GM21367 (cell line): Measurements from ENCODE around the gene PLPPR2.
"Not testable (repeated sequence)": the region's sequence is repeated elsewhere in the genome, so short reads cannot be mapped to it uniquely, and the experiment has no call there.

Experiments used
- ATAC-seq: cut with Tn5 transposase; IDR thresholded peaks from one replicate; pipeline ENCODE4 v1.9.1; 2021; ENCODE audit not compliant: unreplicated experiment

Gene PLPPR2

GRCh38 chr19:11370744-11371143 lies 15.5 kb downstream of the PLPPR2 start:
- ATAC-seq = no peak

GRCh38 chr19:11373166-11373884 lies 18.1 kb downstream of the PLPPR2 start:
- ATAC-seq = no peak

DNA sequence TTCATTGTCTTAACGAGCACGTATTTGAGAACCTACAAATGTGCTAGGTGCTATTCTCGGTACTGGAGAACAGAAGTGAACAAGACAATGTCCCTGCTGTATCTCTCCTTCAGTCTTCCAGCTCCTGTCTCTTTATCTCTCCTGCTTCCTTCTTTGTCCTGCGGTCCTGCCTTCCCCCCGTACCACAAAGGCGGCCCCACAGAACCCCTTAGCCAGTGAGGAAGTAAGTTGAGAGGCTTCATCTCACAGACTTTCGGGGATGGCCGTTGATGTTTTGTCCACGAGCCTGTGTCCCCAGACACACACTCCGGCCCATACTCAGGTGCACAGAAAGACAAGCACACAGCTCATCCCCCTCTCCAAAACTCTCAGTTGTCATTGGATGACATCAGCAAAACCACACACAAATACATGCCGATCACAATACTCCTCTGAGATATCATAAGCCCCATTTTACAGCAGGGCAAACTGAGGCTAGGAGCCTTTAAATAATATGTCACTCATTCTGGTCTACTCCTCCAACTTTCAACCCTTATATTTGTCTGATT lies 18.7 kb downstream of the PLPPR2 start:
- no peak for ATAC-seq

DNA sequence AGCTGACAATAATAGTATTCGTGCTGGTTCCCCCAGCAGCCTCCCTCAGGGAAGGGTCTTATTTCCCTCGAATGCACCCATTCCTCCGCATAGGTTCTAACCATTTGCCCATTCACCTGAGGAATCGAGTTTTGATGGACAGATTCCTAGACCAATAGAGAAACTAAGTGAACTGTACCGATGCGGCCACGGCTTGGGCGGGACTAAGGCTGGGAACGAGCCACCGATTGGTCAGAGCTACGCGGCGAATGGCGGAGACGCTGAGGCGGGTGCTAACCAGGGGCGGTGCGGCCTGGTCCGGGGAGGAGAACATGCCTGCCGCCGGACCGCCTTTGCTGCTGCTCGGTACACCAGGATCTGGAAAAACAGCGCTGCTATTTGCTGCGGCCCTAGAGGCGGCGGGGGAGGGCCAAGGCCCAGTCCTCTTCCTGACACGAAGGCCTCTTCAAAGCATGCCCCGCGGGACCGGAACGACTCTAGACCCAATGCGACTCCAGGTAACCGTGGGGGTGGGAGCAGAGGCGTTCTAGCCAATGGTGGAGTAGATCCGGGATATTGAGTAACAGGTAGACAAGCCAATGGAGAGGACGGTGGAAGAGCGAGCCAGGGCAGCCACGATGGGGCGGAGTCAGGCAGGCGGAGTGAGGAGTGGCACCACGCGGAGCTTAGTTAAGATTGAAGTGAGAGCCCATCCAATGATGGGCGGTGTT lies 19.4 kb downstream of the PLPPR2 start, which contains the start of gene SWSAP1:
Gene SWSAP1, plus strand, starts transcription at position 234 of the 710 bp plus-strand sequence. Its CDS starts 15 bp downstream, at position 249.
- ATAC-seq = peak; percentile 78

DNA sequence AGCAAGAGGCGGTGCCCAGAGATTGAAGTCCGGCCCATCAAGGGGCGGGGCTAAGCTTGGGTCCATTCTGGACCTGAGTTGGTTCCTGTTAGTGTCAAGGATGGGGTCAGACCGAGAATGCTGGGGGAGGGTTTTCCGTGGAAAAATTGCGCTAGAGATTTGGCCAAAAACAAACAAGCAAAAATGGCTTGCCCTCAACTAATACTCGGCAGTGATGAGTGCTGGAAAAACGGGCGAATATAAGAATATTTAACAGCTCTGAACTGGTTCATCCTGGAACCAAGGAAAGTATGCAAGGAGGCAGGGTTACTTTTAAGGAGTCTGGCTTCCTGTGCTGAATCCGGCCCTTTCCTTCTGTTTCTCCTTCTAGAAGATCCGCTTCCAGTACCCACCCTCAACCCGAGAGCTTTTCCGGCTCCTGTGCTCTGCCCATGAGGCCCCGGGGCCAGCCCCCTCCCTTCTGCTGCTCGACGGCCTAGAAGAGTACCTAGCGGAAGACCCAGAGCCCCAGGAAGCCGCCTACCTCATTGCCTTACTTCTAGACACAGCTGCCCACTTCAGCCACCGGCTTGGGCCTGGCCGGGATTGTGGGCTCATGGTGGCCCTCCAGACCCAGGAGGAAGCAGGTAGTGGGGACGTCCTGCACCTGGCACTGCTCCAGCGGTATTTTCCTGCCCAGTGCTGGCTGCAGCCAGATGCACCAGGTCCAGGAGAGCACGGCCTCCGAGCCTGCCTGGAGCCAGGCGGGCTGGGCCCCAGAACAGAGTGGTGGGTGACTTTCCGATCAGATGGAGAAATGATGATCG lies 20.1 kb downstream of the PLPPR2 start:
- no peak for ATAC-seq

DNA sequence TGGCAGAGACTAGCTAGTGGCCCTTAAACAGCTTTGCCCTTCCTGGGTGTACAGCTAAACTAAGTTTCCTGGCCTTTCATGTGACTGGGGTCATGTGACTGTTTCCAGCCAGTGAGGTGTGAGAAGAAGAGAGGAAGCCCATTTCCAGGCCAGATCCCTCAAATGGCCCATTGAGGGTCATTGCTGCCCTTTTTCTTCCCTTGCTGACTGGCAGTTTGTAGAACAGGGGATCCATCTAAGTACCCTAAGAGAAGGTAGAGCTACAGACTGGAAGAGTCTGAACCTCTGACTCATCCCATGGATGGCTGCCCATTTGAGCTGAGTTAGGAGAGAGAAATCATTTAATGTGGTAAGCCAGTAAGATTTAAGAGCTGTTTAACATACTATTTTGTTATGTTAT lies 22.0 kb downstream of the PLPPR2 start:
- ATAC-seq = no peak

DNA sequence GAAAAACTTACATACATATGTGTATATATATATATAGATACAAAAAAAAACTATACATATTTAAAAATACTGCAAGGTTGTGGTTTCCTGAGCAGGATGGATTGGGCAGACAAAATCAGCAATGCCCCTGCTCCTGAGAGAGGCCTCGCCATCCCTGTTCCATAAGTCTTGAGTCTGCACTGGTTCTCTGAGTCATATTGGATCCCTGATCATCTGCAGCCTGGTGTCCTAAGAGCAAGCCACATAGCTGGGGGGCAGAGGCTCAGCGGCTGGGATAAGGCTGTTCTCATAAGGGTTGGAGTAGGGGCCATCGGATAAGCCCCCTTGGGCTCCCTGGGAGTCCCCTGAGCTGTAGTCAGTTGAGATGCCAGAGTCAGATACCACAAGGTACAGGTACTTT lies 22.5 kb downstream of the PLPPR2 start:
- ATAC-seq = no peak

DNA sequence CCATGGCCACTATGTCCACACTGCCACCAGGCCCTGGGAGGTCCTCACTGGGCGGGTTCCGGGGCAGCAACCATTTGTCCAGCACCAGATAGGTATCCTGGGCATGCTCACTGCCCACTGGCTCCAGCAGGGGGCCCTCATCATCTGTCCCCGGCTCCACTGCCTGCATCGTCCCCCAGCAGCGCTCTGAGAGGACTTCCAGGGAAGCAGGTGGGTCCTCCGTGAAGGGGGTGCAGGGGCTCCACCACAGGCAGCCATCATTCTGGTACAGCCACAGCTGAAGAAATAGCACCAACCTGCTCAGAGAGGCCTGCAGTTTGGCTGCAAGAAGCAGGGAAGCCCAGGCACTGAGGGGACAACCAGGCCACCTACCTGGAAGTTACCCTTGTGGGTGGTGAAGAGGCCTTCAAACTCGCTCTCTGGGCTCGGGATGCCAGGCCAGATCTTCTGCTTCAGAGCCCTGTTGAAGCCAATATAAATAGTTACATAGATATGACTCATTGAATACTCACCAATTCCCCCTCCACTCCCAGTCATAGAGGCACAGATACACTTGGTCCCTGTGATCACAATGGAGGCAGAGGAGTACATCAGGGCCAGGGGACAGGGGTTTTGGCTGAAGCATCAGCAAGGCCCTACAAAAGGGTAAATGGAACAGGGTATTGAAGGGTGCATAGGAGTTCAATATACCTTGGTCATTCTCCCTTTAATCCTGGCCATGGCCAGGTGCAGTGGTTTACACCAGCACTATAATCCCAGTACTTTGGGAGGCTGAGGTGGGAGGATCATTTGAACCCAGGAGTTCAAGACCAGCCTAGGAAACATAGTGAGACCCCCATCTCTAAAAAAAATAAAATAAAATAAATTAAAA lies 23.3 kb downstream of the PLPPR2 start:
- no peak for ATAC-seq

DNA sequence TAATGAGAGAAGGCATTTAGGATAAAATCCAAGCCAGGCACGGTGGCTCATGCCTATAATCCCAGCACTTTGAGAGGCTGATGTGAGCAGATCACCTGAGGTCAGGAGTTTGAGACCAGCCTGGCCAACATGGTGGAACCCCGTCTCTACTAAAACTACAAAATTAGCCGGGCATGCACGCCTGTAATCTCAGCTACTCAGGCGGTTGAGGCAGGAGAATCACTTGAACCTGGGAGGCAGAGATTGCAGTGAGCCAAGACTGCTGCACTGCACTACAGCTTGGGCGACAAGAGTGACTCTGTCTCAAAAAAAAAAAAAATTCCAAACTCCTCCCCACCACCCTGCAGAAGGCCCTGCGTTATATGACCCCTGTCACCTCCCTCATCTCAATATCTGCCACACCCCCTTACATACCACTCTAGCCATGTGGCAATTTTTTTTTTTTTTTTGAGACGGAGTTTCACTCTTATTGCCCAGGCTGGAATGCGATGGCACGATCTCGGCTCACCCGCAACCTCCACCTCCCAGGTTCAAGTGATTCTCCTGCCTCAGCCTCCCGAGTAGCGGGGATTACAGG lies 24.1 kb downstream of the PLPPR2 start:
- ATAC-seq = not testable (repeated sequence)

DNA sequence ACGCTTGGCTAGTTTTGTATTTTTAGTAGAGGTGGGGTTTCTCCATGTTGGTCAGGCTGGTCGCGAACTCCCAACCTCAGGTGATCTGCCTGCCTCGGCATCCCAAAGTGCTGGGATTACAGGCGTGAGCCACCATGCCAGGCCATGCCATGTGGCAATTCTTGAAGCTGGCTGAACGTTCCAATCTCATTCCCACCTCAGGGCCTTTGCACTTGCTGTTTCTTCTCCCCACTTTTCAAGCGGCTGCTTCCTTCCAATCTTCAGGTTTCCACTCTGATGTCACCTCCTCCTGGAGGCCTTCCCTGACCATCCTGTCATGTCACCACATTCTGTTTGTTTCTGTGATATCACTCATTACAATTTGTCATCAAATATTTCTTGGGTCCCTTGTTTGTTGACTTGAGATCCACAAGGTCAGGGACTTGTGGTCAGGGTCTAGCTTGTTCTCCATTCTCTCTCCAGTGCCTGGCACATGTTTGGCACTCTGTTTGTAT lies 24.7 kb downstream of the PLPPR2 start:
- no peak for ATAC-seq

DNA sequence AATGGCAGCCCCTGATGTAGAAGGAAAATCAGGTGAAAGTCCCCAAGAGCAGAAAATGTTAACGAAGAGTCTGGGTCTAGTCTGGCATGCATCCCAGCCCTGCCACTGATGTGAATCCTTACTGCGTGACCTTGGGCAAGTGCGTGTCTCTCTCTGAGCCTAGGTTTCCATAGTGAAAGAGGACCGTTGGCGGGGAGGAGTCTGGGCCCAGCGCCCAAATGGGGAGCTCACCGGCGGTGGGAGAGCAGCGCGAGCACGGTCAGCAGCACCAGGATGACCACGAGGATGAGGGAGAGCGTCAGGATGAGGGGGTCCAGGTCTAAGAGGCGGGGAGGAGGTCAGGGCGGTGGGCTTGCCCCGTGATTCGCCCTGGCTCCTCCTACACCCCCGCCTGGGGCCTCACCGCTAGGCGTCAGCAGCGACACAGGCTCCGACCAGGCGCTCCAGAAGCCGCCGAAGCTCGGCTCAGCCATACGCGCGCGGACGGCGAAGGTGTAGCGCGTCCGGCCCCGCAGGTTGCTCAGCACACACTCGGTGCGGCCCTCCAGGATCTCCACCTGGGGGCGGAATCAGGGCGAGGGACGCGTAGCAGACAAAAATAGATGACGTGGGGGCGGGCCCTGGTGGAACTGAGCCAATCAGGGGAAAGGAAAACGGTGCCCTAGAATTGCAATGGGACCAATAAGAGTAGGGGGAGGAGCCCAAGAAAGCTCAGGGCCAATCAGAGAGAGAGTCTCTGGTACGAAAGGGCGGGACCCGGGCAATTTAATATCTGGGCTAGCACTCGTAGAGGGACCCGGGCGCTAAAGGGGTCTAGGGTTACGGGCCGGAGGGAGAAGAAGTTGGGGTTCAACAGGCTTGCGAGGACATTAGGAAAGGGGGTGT lies 25.7 kb downstream of the PLPPR2 start:
- ATAC-seq = peak; percentile 50

GRCh38 chr19:11382898-11383705 lies 27.9 kb downstream of the PLPPR2 start:
- ATAC-seq = no peak

- no peak for ATAC-seq
Observed at GRCh38 chr19:11383706-11384048, 28.4 kb downstream of the PLPPR2 start.

- no peak for ATAC-seq
Observed at GRCh38 chr19:11384778-11385129, 29.5 kb downstream of the PLPPR2 start.

- ATAC-seq = no peak
Observed at GRCh38 chr19:11387162-11388034, 32.2 kb downstream of the PLPPR2 start.

GRCh38 chr19:11390359-11390758 lies 35.1 kb downstream of the PLPPR2 start:
- no peak for ATAC-seq

- ATAC-seq = no peak
Observed at GRCh38 chr19:11390933-11391680, 35.9 kb downstream of the PLPPR2 start.
